HG03139 (cell line): ENCODE results near the gene ALDH4A1.
"Not testable (repeated sequence)": the region's sequence is repeated elsewhere in the genome, so short reads cannot be mapped to it uniquely, and the experiment has no call there.

Source experiments
- ATAC-seq: cut with Tn5 transposase; IDR thresholded peaks from one replicate; pipeline ENCODE4 v1.9.1; 2021; ENCODE audit not compliant: unreplicated experiment

The ALDH4A1 gene

GRCh38 chr1:18861082-18861481 lies 41.3 kb downstream of the ALDH4A1 start:
- ATAC-seq: no peak

GRCh38 chr1:18859560-18859959 lies 42.8 kb downstream of the ALDH4A1 start, which contains the start of gene TAS1R2:
TSS of gene TAS1R2 (minus strand) at chr1:18859660. CDS start at chr1:18859660, 0 bp downstream.
- no peak for ATAC-seq

- no peak for ATAC-seq
Measured at GRCh38 chr1:18858070-18858688, 44.2 kb downstream of the ALDH4A1 start.

GRCh38 chr1:18856435-18856834 lies 45.9 kb downstream of the ALDH4A1 start:
- ATAC-seq: no peak

- ATAC-seq: no peak
Measured at GRCh38 chr1:18855573-18855972, 46.8 kb downstream of the ALDH4A1 start.

- ATAC-seq: no peak
Measured at GRCh38 chr1:18854331-18855025, 47.9 kb downstream of the ALDH4A1 start.

GRCh38 chr1:18852501-18852900 lies 49.9 kb downstream of the ALDH4A1 start:
- ATAC-seq: no peak

- no peak for ATAC-seq
Measured at GRCh38 chr1:18849261-18849711, 53.1 kb downstream of the ALDH4A1 start.

GRCh38 chr1:18847723-18848122 lies 54.6 kb downstream of the ALDH4A1 start:
- not testable (repeated sequence) for ATAC-seq

- ATAC-seq: no peak
Measured at GRCh38 chr1:18840145-18840544, 62.2 kb downstream of the ALDH4A1 start.

- ATAC-seq: no peak
Measured at GRCh38 chr1:18836654-18837053, 65.7 kb downstream of the ALDH4A1 start.

- ATAC-seq: not testable (repeated sequence)
Measured at GRCh38 chr1:18832319-18832718, 70.0 kb downstream of the ALDH4A1 start.

- ATAC-seq: no peak
Measured at GRCh38 chr1:18831656-18832055, 70.7 kb downstream of the ALDH4A1 start.

GRCh38 chr1:18830596-18830995 lies 71.8 kb downstream of the ALDH4A1 start:
- ATAC-seq: no peak

GRCh38 chr1:18829671-18830070 lies 72.7 kb downstream of the ALDH4A1 start:
- no peak for ATAC-seq

- ATAC-seq: no peak
Measured at GRCh38 chr1:18828224-18828623, 74.1 kb downstream of the ALDH4A1 start.

- ATAC-seq: no peak
Measured at GRCh38 chr1:18823438-18823837, 78.9 kb downstream of the ALDH4A1 start.
